GM10248 (cell line): Measurements from ENCODE around the gene MYO10.

Source experiments
- CTCF ChIA-PET: fragments of 300-600 bp; sonication (Branson Sonifier 250); formaldehyde crosslinking; extraction: SDS; loops from one replicate; lab custom pipeline; 2021; ENCODE audit warnings: antibody characterized with exemption; lab: Yijun Ruan, JAX
- POLR2A ChIA-PET: fragments of 350-650 bp; sonication (Branson Sonifier 250); formaldehyde crosslinking; extraction: SDS; loops from one replicate; lab custom pipeline; 2020; ENCODE audit warnings: antibody characterized with exemption; lab: Yijun Ruan, JAX
- DNase-seq: peaks from one replicate; pipeline ENCODE4 v3.0.0; 2012; ENCODE audit errors: extremely low spot score
- TF ChIP-seq, protein P1 (sequence below): IDR thresholded peaks from 2 replicates; pipeline ENCODE4 v1.5.1; 2012; ENCODE audit warnings: mild to moderate bottlenecking, low read depth; ENCODE audit errors: extremely low read depth, missing control alignments, control extremely low read depth

MYO10 gene

DNA sequence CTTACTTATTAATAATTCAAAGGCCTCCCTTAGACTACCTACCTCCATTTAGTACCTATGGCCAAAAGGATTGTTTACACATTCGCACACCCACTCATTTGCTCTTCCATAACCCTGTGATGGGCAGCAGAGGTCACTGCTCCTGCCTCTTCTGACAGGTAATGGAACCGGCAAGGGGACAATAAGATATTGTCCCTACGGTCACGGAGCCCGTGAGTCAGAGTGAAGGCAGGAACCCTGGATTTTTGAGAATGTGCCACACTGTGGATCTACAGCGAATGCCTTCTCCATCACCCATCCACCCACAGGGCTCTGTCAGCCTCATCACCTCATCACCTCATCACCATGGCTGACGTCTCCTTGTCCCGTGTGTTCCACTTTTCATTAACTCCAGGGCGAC lies 132.3 kb downstream of the MYO10 start:
- CTCF ChIA-PET: no interaction called here
- DNase-seq: no peak
- POLR2A ChIA-PET: no interaction called here
- TF ChIP-seq, protein P1, sequence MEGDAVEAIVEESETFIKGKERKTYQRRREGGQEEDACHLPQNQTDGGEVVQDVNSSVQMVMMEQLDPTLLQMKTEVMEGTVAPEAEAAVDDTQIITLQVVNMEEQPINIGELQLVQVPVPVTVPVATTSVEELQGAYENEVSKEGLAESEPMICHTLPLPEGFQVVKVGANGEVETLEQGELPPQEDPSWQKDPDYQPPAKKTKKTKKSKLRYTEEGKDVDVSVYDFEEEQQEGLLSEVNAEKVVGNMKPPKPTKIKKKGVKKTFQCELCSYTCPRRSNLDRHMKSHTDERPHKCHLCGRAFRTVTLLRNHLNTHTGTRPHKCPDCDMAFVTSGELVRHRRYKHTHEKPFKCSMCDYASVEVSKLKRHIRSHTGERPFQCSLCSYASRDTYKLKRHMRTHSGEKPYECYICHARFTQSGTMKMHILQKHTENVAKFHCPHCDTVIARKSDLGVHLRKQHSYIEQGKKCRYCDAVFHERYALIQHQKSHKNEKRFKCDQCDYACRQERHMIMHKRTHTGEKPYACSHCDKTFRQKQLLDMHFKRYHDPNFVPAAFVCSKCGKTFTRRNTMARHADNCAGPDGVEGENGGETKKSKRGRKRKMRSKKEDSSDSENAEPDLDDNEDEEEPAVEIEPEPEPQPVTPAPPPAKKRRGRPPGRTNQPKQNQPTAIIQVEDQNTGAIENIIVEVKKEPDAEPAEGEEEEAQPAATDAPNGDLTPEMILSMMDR: no peak

DNA sequence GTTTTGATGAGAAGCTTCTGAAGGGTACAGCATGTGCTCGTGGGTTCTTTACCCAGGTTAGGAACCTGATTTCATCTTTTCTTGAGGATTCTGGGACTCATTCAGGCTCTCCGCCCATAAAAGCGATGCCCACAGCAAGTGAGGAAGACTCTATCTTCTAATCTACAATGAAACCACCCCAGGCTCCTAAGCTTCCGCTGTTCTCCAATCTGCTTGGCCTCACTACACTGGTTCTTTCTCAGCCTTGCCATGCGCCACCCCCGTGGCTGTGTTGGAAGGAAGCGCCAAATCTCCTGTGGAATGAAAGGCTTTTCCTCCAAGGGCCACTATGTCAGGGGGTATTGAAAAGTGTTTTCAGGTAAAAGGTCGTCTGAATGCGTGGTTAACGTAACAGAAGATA lies 135.6 kb downstream of the MYO10 start:
- TF ChIP-seq, protein P1: no peak
- POLR2A ChIA-PET: no interaction called here
- DNase-seq: no peak
- CTCF ChIA-PET: interaction anchor here (1.4 to 2.3 kb wide), 2 partner anchors 9 to 389 kb away, joined by 4 to 10 read pairs; no protein-coding TSS in a partner anchor

DNA sequence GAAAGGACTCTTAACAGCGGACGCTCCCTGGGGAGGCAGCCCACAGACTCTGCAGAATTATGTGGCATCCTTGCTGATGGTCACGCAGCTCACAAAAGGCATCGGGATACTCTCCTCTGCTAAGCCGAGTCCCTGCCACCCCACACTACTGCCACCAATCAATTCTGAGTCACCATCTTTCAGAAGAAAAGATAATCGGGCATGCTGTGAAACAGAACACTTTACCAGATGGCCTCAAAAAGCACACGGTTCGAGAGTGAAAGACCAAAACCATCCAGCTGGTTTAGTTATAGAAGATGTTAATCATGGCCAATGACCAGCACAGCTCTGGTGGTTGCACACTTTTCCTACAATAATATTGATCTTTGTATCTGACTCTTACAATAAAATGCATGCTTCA lies 136.3 kb downstream of the MYO10 start:
- no peak for DNase-seq
- TF ChIP-seq, protein P1: no peak
- ChIA-PET POLR2A (no interaction called here), CTCF (interaction anchor here (1.4 to 2.3 kb wide), 2 partner anchors 8 to 390 kb away, joined by 4 to 10 read pairs; no protein-coding TSS in a partner anchor)

DNA sequence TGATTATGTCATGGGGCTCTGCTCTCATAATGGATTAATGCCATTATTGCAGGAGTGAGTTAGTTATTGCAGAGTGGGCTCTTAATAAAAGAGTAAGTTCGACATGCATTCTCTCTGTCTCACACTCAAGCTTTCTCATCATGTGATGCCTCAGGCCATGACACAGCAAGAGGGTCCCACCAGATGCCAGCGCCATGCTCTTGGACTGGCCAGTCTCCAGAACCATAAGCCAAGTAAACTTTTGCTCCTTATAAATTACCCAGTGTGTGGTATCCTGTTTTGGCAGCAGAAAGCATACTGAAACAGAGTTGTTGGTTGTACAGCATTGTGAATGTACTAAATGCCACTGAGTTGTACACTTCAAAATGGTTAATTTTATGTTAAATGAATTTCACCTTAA lies 138.1 kb downstream of the MYO10 start:
- no peak for DNase-seq
- TF ChIP-seq, protein P1: no peak
- CTCF ChIA-PET: interaction anchor here (1.7 kb wide), 1 partner anchor 392 kb away, joined by 7 read pairs; no protein-coding TSS in a partner anchor
- POLR2A ChIA-PET: no interaction called here

DNA sequence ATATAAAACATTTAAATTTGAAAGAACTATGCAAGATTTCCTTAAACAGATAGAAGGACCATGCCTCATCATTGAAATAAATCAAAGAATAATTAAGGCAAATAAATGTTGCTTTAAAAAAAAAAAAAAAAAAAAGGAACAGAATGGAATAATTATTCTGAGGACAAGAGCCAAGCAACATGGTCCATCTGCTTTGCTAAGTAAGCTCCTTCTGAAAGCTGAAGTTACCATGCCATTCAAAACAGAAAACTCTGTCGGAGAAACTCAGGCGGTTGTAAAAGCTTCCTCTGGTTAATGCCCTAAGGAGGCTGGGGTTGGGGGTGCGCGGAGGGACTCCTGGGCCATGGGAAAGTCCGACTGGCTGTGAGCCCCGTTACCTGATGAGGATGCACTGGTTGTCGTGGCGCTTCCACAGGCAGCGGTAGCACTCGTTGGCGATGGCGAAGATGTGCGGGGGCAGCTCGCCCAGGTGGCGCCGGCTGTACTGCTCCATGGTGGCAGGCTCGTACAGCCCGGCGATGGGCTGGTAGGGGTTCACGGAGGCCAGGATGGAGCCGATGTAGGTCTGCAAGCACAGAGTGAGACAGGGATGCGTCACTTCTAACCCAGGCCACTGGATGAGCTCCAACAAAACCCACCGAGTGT lies 141.7 kb downstream of the MYO10 start:
- CTCF ChIA-PET: interaction anchor here (4.2 kb wide), 1 partner anchor 396 kb away, joined by 34 read pairs; no protein-coding TSS in a partner anchor
- TF ChIP-seq, protein P1: no peak
- POLR2A ChIA-PET: no interaction called here
- no peak for DNase-seq

DNA sequence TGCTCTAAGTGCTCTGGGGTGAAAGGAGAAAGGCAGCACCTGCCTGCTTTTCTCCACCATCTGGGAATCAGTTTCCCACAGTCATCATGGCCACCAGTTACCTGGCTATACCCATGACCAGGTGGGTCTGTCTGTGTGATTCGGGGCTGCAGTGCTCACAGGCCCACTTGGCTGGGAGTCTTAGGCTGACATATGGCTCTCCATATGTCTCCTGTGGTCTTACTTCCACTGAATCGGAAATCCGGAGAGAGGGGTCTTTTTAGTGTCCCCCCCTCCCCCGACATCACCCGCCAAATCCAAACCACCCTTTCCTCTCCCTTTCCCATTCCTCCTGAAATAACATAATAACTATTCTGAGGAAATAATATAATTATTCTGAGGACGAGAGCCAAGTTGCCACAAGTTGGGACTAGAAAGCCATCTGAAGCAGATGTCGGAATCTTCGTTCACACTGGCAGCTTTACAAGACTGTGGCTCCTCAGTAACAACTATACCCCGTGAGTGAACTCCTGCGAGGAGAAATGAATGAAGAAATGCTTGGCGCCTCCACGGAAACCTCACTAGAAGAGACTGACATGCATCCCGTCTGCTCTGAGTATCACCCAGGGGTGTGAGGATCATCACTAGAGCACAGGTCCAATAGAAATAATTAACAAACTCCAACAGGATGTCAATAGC lies 143.4 kb downstream of the MYO10 start:
- ChIA-PET CTCF (interaction anchor here (1.1 to 4.2 kb wide), 8 partner anchors 8 to 412 kb away, joined by 3 to 34 read pairs (median 4); no protein-coding TSS in a partner anchor), POLR2A (no interaction called here)
- TF ChIP-seq, protein P1: no peak
- DNase-seq: no peak
